K562 (cell line): ENCODE results near the gene SGMS1. TPM values are rescaled to one million over a fixed set of nuclear protein-coding genes. Genes with fewer than 3 reads are reported as not detected.

Experiments
- CTBP1 ChIP-seq: fragments of 450-650 bp; IDR thresholded peaks from 2 replicates; pipeline ENCODE4 v1.6.1; 2016; ENCODE audit warnings: borderline replicate concordance
- JUND ChIP-seq, 2 experiments: IDR thresholded peaks; 2 replicates in 1 of 2; 3 replicates in 1 of 2; pipeline ENCODE4 v1.6.1; 2011; ENCODE audit warnings: borderline replicate concordance in 2 of 2, low read depth in 2 of 2, low read length in 2 of 2, improper control_type of control experiment in 1 of 2, missing biosample characterization in 1 of 2, missing genetic modification characterization in 1 of 2, missing genetic modification reagents in 1 of 2
- KDM4B ChIP-seq, 2 experiments: fragments of 450-650 bp in 1 of 2; sonication (generic) in 1 of 2; IDR thresholded peaks; 2 replicates each; pipeline ENCODE4 v1.6.1; 2016 to 2017; ENCODE audit warnings: borderline replicate concordance in 2 of 2, antibody characterized with exemption in 1 of 2, low read depth in 1 of 2, mild to moderate bottlenecking in 1 of 2
- NBN ChIP-seq: fragments of 450-650 bp; IDR thresholded peaks from 2 replicates; pipeline ENCODE4 v1.6.1; 2016; ENCODE audit warnings: low read depth, mild to moderate bottlenecking
- NFIX ChIP-seq: fragments of 250-450 bp; sonication (Bioruptor Pico); IDR thresholded peaks from 2 replicates; pipeline ENCODE4 v1.4.0; 2020; ENCODE audit warnings: low read depth, mild to moderate bottlenecking, moderate library complexity
- PURB ChIP-seq: sonication (generic); formaldehyde crosslinking; IDR thresholded peaks from 2 replicates; pipeline ENCODE4 v1.9.0; 2021; ENCODE audit warnings: low read depth, mild to moderate bottlenecking, missing genetic modification reagents
- RFX7 ChIP-seq: fragments of 250-450 bp; sonication (Bioruptor Pico); IDR thresholded peaks from 2 replicates; pipeline ENCODE4 v1.5.1; 2021; ENCODE audit warnings: mild to moderate bottlenecking
- TAF1 ChIP-seq: IDR thresholded peaks from 2 replicates; pipeline ENCODE4 v1.6.1; 2011; ENCODE audit warnings: mild to moderate bottlenecking, low read length, moderate library complexity; ENCODE audit not compliant: insufficient read depth, control insufficient read depth, severe bottlenecking; ENCODE audit errors: extremely low read depth
- TBP ChIP-seq: optimal IDR thresholded peaks from 2 replicates; pipeline ENCODE3; 2011; ENCODE audit warnings: low read depth, low read length, improper control_type of control experiment
- ZNF408 ChIP-seq: fragments of 250-450 bp; sonication (Bioruptor Pico); IDR thresholded peaks from 2 replicates; pipeline ENCODE4 v1.4.0; 2020; ENCODE audit warnings: low read depth, mild to moderate bottlenecking, moderate library complexity
- ZNF668 ChIP-seq: fragments of 250-450 bp; sonication (Bioruptor Pico); IDR thresholded peaks from 2 replicates; pipeline ENCODE4 v1.8.0; 2022; ENCODE audit warnings: mild to moderate bottlenecking, inconsistent platforms
- polyA plus RNA-seq, 8 experiments: library from polyadenylated mRNA; depleted of rRNA in 4 of 8; stranded (reverse) in 5 of 8; unstranded in 3 of 8; fragments of >200 nt; fragmentation: Nextera tagmentation in 2 of 8; fragmentation: Illumina TruSeq in 1 of 8; extraction: Ambion mirVana in 2 of 8; extraction: Trizol in 1 of 8; gene quantifications; 2 replicates each; pipeline versions ENCODE4 v1.2.1 to v1.2.3, GENCODE V29; 2011 to 2014; ENCODE audit warnings: inconsistent platforms in 1 of 8, missing spikeins in 1 of 8
- total RNA-seq, 7 experiments: library from RNA; depleted of rRNA in 6 of 7; stranded (reverse); fragments of >200 nt in 6 of 7; fragmentation: Illumina TruSeq in 2 of 7; extraction: Trizol in 2 of 7; gene quantifications; 2 replicates each; pipeline versions ENCODE4 v1.2.1 to v1.2.3, GENCODE V29; 2011 to 2021; ENCODE audit warnings: low replicate concordance in 1 of 7
- TF ChIP-seq, protein P1 (sequence below): IDR thresholded peaks from 3 replicates; pipeline ENCODE4 v1.6.1; 2011; ENCODE audit warnings: borderline replicate concordance, mild to moderate bottlenecking; ENCODE audit not compliant: insufficient read length, insufficient read depth
- TF ChIP-seq, protein P2 (sequence below): sonication (generic); IDR thresholded peaks from 2 replicates; pipeline ENCODE4 v1.6.1; 2016
- TF ChIP-seq, protein P3 (sequence below): sonication (generic); formaldehyde crosslinking; IDR thresholded peaks from 2 replicates; pipeline ENCODE4 v1.8.0; 2022; ENCODE audit warnings: mild to moderate bottlenecking, missing genetic modification reagents, borderline replicate concordance
- TF ChIP-seq, protein P4 (sequence below), 2 experiments: fragments of 450-650 bp; conservative IDR thresholded peaks; 2 replicates each; pipeline ENCODE4 v1.6.1; 2017; ENCODE audit warnings: mild to moderate bottlenecking in 2 of 2, moderate library complexity in 2 of 2
- TF ChIP-seq, protein P5 (sequence below): fragments of 250-450 bp; sonication (Bioruptor Pico); IDR thresholded peaks from 2 replicates; pipeline ENCODE4 v1.8.0; 2022; ENCODE audit warnings: inconsistent platforms, mild to moderate bottlenecking, moderate library complexity, borderline replicate concordance

Gene SGMS1
- total and polyA plus RNA-seq, 9 of the 15 experiments (the other 6 are each of a cell fraction or from before 2014, with no cell fraction given), result 22.6 to 232 (median 82.2) TPM

DNA sequence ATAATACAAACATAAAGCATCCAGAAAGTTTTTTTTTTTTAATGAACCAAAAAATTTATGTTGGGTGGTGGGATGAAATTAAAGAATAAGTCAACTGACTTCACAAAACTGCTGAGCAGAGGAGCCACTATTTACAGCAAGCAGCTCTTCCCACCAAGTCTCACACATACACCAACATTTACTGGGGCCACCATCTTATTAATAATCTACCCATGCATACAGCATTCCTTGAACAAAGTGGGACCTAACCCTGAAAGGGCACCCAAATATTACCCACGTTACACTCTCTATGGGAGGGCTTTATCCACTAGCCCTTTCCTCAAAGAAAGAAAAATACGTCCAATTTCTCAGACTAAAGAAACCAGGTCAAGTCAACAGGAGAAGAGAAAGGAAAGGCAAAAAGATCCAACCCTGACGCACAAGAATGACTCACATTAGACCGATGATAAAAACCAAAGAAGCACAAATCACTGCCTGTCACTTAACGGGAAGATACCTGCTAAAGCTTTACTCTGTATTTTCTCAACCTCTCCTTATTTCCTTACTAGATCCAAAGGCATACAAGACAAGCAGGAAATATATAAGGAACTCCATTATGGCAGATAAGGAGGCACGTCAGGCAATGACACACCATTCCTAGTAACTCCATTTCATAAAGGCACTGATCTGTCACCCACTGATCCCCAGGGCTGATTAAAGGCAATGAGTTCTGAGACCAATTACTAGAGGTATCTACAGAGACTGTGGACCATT lies 230.6 kb downstream of the SGMS1 start (continued):
- TF ChIP-seq, protein P1, sequence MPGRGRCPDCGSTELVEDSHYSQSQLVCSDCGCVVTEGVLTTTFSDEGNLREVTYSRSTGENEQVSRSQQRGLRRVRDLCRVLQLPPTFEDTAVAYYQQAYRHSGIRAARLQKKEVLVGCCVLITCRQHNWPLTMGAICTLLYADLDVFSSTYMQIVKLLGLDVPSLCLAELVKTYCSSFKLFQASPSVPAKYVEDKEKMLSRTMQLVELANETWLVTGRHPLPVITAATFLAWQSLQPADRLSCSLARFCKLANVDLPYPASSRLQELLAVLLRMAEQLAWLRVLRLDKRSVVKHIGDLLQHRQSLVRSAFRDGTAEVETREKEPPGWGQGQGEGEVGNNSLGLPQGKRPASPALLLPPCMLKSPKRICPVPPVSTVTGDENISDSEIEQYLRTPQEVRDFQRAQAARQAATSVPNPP, result no peak
- TF ChIP-seq, protein P2, sequence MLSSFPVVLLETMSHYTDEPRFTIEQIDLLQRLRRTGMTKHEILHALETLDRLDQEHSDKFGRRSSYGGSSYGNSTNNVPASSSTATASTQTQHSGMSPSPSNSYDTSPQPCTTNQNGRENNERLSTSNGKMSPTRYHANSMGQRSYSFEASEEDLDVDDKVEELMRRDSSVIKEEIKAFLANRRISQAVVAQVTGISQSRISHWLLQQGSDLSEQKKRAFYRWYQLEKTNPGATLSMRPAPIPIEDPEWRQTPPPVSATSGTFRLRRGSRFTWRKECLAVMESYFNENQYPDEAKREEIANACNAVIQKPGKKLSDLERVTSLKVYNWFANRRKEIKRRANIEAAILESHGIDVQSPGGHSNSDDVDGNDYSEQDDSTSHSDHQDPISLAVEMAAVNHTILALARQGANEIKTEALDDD, result no peak; the same call in none of the 2 replicates
- TF ChIP-seq, protein P3, sequence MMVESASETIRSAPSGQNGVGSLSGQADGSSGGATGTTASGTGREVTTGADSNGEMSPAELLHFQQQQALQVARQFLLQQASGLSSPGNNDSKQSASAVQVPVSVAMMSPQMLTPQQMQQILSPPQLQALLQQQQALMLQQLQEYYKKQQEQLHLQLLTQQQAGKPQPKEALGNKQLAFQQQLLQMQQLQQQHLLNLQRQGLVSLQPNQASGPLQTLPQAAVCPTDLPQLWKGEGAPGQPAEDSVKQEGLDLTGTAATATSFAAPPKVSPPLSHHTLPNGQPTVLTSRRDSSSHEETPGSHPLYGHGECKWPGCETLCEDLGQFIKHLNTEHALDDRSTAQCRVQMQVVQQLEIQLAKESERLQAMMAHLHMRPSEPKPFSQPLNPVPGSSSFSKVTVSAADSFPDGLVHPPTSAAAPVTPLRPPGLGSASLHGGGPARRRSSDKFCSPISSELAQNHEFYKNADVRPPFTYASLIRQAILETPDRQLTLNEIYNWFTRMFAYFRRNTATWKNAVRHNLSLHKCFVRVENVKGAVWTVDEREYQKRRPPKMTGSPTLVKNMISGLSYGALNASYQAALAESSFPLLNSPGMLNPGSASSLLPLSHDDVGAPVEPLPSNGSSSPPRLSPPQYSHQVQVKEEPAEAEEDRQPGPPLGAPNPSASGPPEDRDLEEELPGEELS (CRISPR knock-in tag), result no peak
- TF ChIP-seq ZNF668, result no peak
- no peak for TF ChIP-seq NFIX (CRISPR knock-in tag)
- no peak for TF ChIP-seq ZNF408 (CRISPR knock-in tag)
- peak; percentile 83; the same call in 1 of the 2 replicates for TF ChIP-seq JUND (IDR thresholded peaks at IDR 0.05; ENCODE audit: borderline replicate concordance, low read depth, low read length)
- peak; percentile 82; the same call in 2 of the 3 replicates for TF ChIP-seq JUND (tag; IDR thresholded peaks at IDR 0.05; ENCODE audit: borderline replicate concordance, low read depth, low read length)
- TF ChIP-seq CTBP1, result peak; percentile 54; the same call in 1 of the 2 replicates
- TF ChIP-seq, protein P4, sequence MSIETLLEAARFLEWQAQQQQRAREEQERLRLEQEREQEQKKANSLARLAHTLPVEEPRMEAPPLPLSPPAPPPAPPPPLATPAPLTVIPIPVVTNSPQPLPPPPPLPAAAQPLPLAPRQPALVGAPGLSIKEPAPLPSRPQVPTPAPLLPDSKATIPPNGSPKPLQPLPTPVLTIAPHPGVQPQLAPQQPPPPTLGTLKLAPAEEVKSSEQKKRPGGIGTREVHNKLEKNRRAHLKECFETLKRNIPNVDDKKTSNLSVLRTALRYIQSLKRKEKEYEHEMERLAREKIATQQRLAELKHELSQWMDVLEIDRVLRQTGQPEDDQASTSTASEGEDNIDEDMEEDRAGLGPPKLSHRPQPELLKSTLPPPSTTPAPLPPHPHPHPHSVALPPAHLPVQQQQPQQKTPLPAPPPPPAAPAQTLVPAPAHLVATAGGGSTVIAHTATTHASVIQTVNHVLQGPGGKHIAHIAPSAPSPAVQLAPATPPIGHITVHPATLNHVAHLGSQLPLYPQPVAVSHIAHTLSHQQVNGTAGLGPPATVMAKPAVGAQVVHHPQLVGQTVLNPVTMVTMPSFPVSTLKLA (conservative IDR thresholded peaks at IDR 0.05), result peak in 1 of 2 experiments; percentile 37; a peak in 2 of 4 replicates
- TF ChIP-seq RFX7 (CRISPR knock-in tag), result no peak
- TF ChIP-seq KDM4B (IDR thresholded peaks at IDR 0.05; ENCODE audit: borderline replicate concordance in 2 of 2, low read depth in 1 of 2), result no peak
- peak; percentile 65; the same call in 1 of the 2 replicates for TF ChIP-seq NBN
- TF ChIP-seq PURB (CRISPR knock-in tag), result no peak
- TF ChIP-seq TBP, result no peak
- TF ChIP-seq TAF1, result no peak
- TF ChIP-seq, protein P5, sequence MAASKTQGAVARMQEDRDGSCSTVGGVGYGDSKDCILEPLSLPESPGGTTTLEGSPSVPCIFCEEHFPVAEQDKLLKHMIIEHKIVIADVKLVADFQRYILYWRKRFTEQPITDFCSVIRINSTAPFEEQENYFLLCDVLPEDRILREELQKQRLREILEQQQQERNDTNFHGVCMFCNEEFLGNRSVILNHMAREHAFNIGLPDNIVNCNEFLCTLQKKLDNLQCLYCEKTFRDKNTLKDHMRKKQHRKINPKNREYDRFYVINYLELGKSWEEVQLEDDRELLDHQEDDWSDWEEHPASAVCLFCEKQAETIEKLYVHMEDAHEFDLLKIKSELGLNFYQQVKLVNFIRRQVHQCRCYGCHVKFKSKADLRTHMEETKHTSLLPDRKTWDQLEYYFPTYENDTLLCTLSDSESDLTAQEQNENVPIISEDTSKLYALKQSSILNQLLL (CRISPR knock-in tag), result no peak
